SK-MEL-5 (cell line): ENCODE results near the gene ZNF787. TPM values are rescaled to one million over a fixed set of nuclear protein-coding genes. Genes with fewer than 3 reads are reported as not detected.
"Not testable (repeated sequence)": the region's sequence is repeated elsewhere in the genome, so short reads cannot be mapped to it uniquely, and the experiment has no call there.

ENCODE experiments used
- DNase-seq: peaks from one replicate; pipeline ENCODE4 v3.0.0-alpha.2; 2016; ENCODE audit warnings: low read depth, low spot score
- in situ Hi-C: cut with HindIII; loops from 2 replicates; pipeline ENCODE4 v1.10.0; 2016; ENCODE audit warnings: low sequenced_read_pairs, high pct_unique_total_duplicates, low pct_unique_long_range_greater_than_20kb
- total RNA-seq: library from RNA; depleted of rRNA; stranded (reverse); fragments of >200 nt; shearing (Covaris generic); gene quantifications from 2 replicates; pipeline ENCODE4 v1.2.3, GENCODE V29; 2014

ZNF787 gene
- total RNA-seq, 1 experiment from 2014 or later, result 30.4 TPM

DNA sequence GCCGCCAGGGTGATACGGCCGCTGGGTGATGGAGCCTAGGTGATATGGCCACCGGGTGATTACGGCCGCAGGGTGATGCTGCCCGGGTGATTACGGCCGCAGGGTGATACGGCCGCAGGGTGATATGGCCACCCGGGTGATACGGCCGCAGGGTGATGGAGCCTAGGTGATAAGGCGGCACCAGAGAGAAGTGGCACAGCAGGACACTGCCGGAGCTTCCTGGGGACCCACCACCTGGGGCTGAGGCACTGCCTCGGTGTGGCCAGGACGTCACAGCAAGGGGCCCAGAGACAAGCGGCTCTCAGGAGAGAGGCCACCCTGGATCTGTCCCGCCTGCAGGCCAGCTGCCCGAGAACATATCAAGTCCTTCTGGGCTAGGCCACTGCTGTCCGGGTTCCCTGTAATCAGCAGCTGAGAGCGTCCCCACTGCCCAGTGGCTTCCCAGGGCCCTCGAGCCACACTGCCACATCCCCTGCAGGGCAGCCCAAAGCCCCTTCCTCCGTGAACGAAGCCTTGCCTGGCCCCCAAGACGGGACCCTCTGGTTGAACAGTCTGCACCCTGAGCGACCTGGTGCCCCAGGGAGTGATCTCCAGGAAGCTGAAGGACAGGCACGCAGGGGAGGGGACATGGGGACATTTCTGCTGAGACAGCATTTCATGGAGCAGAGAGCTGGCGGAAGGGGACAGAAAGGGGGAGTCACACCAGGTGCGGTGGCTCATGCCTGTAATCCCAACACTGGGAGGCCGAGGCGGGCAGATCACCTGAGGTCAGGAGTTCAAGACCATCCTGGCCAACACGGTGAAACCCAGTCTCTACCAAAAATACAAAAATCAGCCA lies 22.1 kb downstream of the ZNF787 start:
- in situ Hi-C loops, result no loop called here

DNA sequence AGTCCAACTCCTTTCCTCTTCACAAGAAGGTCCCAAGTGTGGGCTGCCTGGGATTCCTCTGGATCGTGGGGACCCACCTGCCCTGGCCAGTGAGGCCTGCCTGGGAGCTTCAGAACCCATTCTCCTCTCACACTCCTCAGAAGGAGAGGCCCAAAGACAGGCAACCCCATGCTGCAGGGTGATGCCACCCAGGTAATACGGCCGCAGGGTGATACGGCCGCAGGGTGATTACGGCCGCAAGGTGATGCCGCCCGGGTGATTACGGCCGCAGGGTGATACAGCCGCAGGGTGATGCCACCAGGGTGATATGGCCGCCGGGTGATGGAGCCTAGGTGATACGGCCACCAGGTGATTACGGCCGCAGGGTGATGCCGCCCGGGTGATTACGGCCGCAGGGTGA lies 22.9 kb downstream of the ZNF787 start:
- in situ Hi-C loops, DNase-seq: not testable (repeated sequence)

More for the DNA sequence above, 22.1 kb downstream of the ZNF787 start:
- no peak for DNase-seq

DNA sequence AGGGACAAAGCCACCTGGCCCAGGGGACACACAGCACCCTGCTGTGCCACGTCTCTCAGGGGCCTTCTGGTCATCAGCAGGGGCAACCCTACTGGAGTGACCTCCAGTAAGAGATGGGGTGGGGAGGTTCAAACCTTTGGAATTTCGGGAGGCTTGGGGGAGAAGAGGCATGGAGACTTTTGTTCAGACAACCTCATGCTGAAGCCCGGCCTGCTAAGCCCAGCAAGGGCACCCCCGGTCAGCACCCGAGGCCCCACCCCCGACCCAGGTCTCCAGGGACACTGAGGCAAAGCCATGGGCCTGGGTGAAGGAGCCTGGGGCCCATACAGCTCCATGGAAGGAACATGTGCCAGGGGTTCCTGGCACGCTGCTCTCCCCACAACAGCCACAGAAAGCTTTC lies 23.3 kb downstream of the ZNF787 start:
- DNase-seq, result no peak
- in situ Hi-C loops, result no loop called here

DNA sequence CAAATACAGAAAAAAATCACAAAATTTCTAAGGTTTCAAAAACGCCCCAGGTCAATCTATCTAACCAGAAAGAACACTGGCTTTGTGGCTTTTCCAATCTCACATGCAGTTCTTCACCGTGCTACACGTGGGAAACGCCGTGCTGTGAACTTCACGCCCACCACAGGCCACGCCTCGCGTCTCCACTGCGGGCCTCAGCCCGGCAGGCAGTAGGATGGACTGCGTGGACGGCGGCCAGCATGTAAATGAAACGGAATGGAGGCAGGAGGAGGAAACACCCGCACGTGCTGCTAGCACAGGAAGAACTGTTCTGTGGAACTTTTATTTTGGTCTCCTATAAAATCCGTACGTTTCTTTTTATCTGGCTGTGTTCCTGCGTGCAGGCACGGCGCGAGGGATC lies 23.8 kb downstream of the ZNF787 start:
- in situ Hi-C loops, result no loop called here
- DNase-seq, result no peak

DNA sequence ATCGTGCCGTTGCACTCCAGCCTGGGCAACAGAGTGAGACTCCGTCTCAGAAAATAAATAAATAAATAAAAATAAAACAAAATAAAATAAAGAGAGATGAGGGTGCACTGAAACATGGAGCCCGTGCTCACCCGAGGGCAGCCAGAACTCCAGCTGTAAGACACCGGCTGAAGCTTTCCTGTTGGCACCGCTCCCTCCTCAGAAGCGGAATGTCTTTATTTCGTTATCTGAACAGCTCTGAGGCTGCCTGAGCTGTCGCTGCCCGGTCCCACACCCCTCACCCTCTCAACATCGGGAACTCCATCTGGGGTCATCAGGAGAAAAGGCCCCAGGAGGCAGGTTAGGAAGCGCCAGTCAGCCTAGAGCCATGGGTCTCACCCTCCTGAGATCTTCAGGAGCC lies 24.4 kb downstream of the ZNF787 start:
- in situ Hi-C loops, result no loop called here
- DNase-seq, result no peak

DNA sequence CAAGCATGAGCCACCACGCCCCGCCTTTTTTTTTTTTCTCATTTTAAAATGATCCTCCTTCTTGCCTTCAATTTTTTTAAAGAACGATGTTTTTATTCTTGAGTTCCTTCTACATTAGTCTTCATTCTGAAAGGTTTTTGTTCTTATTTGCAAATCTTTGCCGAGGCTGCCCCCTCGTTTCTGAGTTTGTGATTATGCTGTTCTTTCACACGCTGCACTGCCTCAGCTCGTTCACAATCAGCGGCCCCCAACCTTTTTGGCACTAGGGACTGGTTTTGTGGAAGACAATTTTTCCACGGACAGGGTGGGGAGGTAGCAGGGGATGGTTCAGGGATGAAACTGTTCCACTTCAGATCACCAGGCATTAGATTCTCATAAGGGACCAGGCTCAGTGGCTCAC lies 26.6 kb downstream of the ZNF787 start:
- in situ Hi-C loops, result no loop called here
- DNase-seq, result no peak

DNA sequence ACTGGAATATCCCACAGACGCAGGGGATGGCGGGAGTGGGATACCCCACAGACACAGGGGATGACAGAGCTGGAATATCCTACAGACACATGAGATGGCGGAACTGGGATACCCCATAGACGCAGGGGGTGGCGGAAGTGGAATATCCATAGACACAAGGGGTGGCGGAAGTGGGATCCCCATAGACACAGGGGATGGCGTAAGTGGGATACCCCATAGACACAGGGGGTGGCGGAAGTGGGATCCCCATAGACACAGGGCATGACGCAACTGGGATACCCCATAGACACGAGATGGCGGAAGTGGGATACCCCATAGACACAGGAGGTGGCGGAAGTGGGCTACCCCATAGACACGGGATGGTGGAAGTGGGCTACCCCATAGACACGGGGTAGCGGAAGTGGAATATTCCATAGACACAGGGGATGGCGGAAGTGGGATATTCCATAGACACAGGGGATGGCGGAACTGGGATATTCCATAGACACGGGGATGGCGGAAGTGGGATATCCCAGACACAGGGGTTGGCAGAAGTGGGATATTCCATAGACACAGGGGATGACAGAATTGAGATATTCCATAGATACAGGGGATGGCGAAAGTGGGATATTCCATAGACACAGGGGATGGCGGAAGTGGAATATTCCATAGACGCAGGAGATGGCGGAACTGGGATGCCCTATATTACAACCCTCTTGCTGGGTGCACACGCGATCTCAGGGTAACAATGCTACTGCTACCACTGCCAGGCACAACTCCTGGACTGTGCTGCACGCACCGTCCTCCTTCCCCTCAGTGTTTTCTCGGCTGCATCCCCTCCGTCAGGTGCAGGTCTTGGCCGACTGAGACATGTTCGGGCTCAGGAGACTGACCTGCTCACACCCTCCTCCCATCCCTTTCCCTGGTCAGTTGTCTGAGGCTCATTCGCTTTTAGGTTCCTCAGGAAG lies 28.1 kb downstream of the ZNF787 start:
- no peak for DNase-seq
- in situ Hi-C loops, result no loop called here

DNA sequence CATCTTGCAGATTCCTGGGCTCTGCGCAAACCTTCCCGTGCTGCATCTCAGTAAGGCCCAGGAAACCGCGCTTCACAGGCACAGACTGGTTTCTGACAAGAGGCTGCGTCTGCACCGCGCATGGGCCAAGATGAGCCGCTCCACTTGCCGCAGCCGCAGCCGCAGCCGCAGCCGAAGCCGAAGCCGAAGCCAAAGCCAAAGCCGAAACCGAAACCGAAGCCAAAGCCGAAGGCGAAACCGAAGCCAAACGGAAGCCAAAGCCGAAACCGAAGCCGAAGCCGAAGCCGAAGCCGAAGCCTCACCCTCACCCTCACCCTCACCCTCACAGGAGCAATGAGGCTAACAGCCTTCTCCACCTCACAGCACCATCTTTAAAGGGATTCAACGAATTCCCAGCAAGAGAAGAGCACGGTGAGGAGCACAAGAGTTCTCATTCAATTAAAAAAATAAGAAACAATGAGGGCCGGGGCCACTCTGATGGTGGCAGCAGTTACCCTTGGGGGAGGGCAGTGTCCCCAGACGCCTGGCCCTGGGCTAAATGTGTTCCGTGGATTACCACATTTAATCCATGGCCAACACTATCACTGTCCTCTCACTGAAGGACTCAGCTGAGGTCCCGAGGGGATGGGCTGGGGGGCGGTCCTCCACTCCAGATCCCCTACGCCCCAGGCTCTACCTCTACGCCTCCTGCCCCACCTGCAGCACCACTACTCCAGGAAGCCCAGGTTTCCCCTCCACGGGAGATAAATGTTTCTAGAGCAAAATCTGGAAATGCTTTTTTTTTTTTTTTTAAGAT lies 29.1 kb downstream of the ZNF787 start:
- in situ Hi-C loops, result no loop called here
- DNase-seq, result peak; percentile 67

DNA sequence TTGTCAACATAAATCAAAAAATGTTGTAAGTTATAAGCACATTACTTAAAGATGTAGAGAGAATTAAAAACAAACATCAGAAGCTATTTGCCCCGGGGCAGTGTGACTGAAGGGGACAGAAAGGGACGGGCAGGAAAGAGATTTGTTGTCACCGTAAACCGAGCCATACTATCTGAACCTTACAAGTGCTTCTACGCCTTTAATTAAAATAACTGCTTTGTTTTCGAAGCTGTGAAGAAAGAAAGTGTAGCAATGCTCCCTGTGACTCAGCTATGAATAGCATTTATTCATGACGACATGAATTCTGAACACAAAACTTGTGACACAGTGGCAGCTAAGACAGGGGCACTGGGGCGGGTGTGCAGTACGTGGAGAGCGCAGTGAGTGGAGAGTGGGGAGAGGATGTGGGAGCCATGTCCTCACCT lies 30.0 kb downstream of the ZNF787 start:
- in situ Hi-C loops, result no loop called here
- peak; percentile 60 for DNase-seq

DNA sequence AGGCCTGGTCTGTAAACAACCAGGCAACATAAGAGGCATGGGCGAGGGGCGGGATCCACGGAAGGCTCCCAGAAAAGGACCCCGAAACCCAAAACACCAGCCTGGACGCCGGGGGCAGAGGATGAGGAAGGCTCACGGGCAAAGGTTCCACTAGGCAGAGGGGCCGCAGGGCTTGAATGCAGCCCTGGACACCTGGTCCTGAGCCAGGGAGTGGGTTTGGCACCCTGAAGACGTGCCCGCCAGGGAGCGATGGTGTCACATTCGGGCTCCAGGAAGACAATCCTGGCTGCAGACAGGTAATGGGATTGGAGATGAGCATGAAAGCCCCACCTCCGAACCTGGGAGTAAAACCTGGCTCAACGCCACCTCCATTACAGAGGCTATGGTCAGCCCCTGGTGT lies 31.8 kb downstream of the ZNF787 start:
- in situ Hi-C loops, result no loop called here
- DNase-seq, result no peak

DNA sequence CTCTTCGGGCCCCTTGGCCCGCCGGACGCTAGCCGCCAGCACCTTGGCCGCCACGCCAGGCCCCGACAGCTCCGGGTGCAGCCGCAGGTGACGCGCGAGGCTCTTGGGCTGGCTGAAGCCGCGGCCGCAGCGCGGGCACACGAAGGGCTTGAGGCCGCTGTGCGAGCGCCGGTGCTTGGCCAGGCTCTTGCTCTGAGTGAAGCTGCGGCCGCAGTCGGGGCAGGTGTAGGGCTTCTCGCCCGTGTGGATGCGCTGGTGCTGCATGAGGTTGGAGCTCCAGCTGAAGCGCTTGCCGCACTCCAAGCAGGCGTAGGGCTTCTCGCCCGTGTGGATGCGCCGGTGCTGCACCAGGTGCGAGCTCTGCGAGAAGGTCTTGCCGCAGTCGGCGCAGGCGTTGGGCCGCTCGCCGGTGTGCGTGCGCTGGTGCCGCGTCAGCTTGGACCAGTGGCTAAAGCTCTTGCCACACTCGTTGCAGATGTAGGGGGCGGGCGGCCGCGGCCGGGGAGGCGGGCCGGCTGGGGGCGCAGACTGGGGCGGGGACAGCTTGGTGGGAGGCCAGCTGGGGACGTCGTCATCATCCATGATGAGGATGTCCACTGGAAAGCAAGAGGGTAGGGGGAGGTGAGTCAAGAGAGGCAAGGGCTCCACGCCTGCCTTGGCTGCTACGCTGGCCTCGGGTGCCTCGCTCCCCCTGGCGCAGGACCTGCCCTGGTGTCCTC lies 32.4 kb downstream of the ZNF787 start:
- in situ Hi-C loops, result no loop called here
- no peak for DNase-seq

DNA sequence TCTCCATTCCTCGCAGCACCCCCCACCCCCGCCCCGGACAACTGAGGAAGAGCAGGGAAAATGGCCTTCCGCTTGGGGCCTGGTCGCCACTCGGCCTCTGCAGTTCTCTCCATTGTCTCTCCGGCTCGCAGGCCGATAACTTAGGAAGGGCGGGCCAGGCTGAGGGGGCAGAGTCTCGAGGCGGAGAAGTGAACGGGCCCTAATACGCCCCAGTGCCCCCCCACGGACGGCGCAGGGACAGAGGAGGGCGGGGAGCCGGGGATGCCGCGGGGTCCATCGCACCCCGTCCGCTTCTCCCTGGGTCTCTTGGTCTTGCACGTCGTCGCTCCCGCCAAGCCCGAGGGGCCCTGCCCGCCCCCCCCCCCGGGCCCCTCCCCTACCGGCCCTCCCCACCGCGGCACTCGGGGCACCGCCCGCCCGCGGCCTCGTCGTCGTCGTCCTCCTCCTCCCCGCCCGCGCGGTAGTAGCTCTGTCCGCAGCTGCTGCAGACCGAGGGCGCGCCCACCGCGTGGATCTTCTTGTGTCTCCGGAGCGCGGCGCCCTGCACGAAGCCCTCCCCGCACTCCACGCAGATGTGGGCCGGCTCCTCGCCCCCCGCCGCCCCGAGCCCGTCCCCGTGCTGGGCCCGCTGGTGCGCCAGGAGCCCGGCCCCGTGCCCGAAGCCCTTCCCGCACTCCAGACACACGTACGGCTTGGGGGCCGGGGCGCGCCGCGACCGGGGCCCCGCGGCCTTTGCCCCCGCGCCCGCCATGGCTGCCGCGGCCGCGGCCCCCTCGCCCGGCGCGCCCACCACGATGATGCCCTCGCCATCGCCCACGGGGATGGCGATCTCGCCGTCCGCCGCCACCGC lies 33.2 kb downstream of the ZNF787 start:
- DNase-seq, result no peak
- in situ Hi-C loops, result no loop called here

DNA sequence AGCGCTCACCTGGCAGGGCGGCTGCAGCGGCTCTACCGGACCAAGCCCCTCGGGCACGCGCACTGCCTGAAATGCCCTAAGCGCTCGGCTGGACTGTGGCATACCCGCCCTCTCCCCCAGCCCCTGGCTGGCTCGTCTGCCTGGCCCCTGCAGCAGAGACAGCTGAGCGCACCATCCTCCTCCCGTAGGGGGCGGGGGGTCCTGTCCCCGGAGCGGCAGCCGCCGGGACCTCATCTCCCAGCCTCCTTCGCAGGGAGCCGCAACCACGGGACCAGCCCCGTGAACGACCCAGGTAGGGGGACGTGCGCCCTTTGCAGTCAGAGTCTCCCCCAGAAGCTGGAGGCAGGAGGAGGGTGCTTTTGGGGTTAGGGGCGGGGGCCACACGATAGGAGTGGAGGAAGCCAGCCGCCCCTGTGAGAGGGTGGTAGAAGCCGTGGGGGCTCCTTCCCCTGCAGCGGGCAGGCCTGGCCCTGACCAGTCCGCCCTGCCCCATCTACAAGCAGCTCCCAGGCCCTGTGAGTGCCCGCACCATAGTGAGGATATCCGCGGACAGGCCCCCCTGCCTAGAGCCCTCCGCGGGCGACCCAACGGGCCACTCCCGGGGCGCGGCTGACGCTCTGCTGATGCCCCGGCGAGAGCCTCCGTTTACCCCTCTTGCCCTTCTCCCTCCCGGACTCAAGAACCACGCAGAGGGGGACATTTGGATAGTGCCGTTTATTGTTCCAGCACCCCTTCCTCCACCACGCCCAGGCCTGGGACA lies 34.2 kb downstream of the ZNF787 start:
- in situ Hi-C loops, result no loop called here
- DNase-seq, result no peak

DNA sequence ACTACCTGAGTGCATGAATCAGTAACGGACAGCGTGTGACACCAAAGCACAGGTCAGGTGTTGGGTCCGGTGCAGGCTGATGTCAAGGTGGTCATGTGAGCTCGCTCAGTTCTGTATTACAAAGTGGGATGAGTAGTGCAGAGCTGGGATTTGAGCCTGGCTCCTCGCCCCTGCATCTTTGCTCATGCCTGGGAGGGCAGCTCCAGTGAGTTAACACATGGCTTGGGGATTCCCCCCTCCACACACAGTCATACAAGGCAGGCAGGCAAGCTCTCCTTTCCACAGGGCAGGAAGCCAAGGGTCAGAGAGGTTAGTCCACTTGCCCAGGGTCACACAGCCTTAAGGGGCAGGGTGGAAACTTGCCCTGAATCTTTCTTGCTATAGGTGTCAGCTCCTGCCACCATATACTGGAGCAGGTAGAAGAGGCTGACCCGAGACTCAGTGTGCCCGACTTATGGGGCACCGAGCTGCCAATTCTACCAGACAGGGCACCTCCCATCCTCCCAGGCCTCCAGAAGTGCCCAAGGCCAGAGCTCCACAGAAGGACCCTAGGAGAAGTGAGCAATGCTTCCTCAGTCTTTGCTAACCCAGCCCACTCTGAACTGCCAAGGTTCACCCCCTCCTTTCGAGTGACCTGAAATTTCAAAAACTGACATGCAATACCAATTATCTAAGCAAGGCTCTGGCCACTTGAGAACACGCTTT lies 35.4 kb downstream of the ZNF787 start:
- no peak for DNase-seq
- in situ Hi-C loops, result no loop called here

DNA sequence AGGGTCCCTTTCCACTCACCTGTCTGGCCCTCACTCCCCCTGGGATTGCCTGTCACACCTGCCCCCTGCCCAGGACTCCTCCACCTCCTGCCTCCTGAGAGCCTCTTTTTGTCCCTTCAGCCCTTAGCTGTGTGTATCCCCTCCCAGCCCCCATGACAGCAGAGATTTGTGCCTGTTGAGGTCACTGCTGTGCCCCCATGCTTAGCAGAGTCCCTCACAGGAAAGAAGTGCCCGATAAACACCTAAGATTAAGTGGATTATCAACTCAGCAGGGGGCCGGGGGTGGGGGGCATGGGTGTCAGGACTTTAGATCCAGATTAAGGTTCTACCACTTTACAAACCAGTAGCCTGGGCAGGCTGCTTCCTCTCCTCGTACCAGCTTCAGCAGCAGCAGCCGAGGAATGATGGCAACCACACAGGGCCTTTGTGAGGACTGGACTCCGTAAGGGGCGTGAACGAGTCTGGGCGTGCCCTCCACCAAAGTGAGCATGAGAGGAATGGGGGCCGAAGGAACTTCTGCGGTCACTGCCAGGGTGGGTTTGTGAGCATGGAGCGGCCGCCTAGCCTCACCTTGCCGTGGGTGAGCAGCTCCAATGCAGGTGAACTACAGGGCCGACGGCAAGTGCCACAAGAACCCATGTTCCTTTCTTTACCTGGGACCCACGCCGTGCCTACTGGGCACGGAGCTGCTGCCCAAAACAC lies 36.1 kb downstream of the ZNF787 start:
- no peak for DNase-seq
- in situ Hi-C loops, result no loop called here
